HG03439 (cell line): ENCODE measurements around the gene MCM9.
"Not testable (repeated sequence)": the region's sequence is repeated elsewhere in the genome, so short reads cannot be mapped to it uniquely, and the experiment has no call there.

Experiments used
- ATAC-seq: cut with Tn5 transposase; IDR thresholded peaks from one replicate; pipeline ENCODE4 v1.9.1; 2021; ENCODE audit warnings: mild to moderate bottlenecking, moderate library complexity; ENCODE audit not compliant: unreplicated experiment

The MCM9 gene

GRCh38 chr6:118808793-118809638 is 125.9 kb downstream of the MCM9 start:
- peak; percentile 57 for ATAC-seq

- no peak for ATAC-seq
These were observed 130.9 kb downstream of the MCM9 start for GRCh38 chr6:118804091-118804490.

- ATAC-seq, result no peak
These were observed 133.7 kb downstream of the MCM9 start for GRCh38 chr6:118801257-118801656.

- peak; percentile 94 for ATAC-seq
These were observed 134.4 kb downstream of the MCM9 start for GRCh38 chr6:118800394-118801071.

- ATAC-seq, result no peak
These were observed 135.1 kb downstream of the MCM9 start for GRCh38 chr6:118799826-118800225.

- ATAC-seq, result not testable (repeated sequence)
These were observed 138.4 kb downstream of the MCM9 start for GRCh38 chr6:118796548-118796947.

- ATAC-seq, result no peak
These were observed 143.5 kb downstream of the MCM9 start for GRCh38 chr6:118791499-118791898.

- no peak for ATAC-seq
These were observed 145.0 kb downstream of the MCM9 start for GRCh38 chr6:118789954-118790353.

- no peak for ATAC-seq
These were observed 145.5 kb downstream of the MCM9 start for GRCh38 chr6:118789419-118789818.

- no peak for ATAC-seq
These were observed 146.3 kb downstream of the MCM9 start for GRCh38 chr6:118788702-118789101.

GRCh38 chr6:118787724-118788423 is 147.1 kb downstream of the MCM9 start:
- no peak for ATAC-seq

- ATAC-seq, result no peak
These were observed 148.1 kb downstream of the MCM9 start for GRCh38 chr6:118786596-118787453.

- ATAC-seq, result no peak
These were observed 149.4 kb downstream of the MCM9 start for GRCh38 chr6:118785601-118786000.

- ATAC-seq, result no peak
These were observed 150.3 kb downstream of the MCM9 start for GRCh38 chr6:118784641-118785164.

- no peak for ATAC-seq
These were observed 150.9 kb downstream of the MCM9 start for GRCh38 chr6:118783931-118784550.

GRCh38 chr6:118782651-118783050 is 152.3 kb downstream of the MCM9 start:
- no peak for ATAC-seq

- ATAC-seq, result no peak
These were observed 153.1 kb downstream of the MCM9 start for GRCh38 chr6:118781897-118782296.

- no peak for ATAC-seq
These were observed 154.3 kb downstream of the MCM9 start for GRCh38 chr6:118780668-118781067.

- ATAC-seq, result peak; percentile 69
These were observed 158.1 kb downstream of the MCM9 start for GRCh38 chr6:118776607-118777549.
